HepG2 (cell line): ENCODE measurements around the gene PCP4L1. TPM values are rescaled to one million over a fixed set of nuclear protein-coding genes. Genes with fewer than 3 reads are reported as not detected.

Source experiments
- ATAC-seq: fragments of 200-7000 bp; cut with Tn5 transposase; 3 replicates; pipeline ENCODE4 v1.9.1; 2020; ENCODE audit warnings: mild to moderate bottlenecking, moderate library complexity
- BruUV-seq: library from RNA; stranded (reverse); fragments of 400-500 nt; replicated peaks from 2 replicates; lab custom pipeline; 2021; lab: Mats Ljungman, UMichigan
- CTCF ChIA-PET: fragments of 300-600 bp; formaldehyde crosslinking; extraction: SDS; loops from one replicate; lab custom pipeline; 2021; ENCODE audit warnings: low total read pairs, inconsistent platforms, low intra/inter-chr PET ratio; lab: Yijun Ruan, JAX
- POLR2A ChIA-PET: fragments of 350-600 bp; sonication (Branson Sonifier 250); formaldehyde crosslinking; loops from one replicate; lab custom pipeline; 2020; ENCODE audit warnings: antibody characterized with exemption, inconsistent platforms; lab: Yijun Ruan, JAX
- DNase-seq: peaks from one replicate; pipeline ENCODE4 v3.0.0-alpha.2; 2015; ENCODE audit warnings: low spot score
- FAIRE-seq: peaks from 3 replicates; lab custom pipeline; 2011; peaks lifted over from hg19 to GRCh38; lab: Jason Lieb, UNC
- H2AFZ ChIP-seq: one replicate; pipeline ENCODE4 v1.6.1; 2011; ENCODE audit warnings: low read length, inconsistent platforms
- H3K27ac ChIP-seq: fragments of 300-600 bp; 3 replicates; pipeline ENCODE4 v1.8.0; 2011; ENCODE audit warnings: mixed run types, mild to moderate bottlenecking, mixed read lengths, low read length, inconsistent platforms; ENCODE audit not compliant: insufficient read depth; ENCODE audit errors: extremely low read length
- H3K27me3 ChIP-seq, 2 experiments: fragments of 200-600 bp in 1 of 2; 2 replicates in 1 of 2; 3 replicates in 1 of 2; pipeline versions ENCODE4 v1.6.0 to v1.8.0; 2011; ENCODE audit warnings: low read length in 2 of 2, mild to moderate bottlenecking in 2 of 2, moderate library complexity in 2 of 2, inconsistent platforms in 1 of 2; ENCODE audit not compliant: insufficient read depth in 2 of 2, control insufficient read depth in 1 of 2
- H3K36me3 ChIP-seq, 2 experiments: fragments of 200-600 bp in 1 of 2; replicated peaks in 1 of 2; 2 replicates in 1 of 2; 3 replicates in 1 of 2; pipeline versions ENCODE4 v1.5.1 to v1.8.0; 2011; ENCODE audit warnings: low read length in 2 of 2, inconsistent platforms in 1 of 2; ENCODE audit not compliant: insufficient read depth in 2 of 2, control insufficient read depth in 1 of 2
- H3K4me1 ChIP-seq: 2 replicates; pipeline ENCODE4 v1.5.1; 2012; ENCODE audit warnings: low read length, inconsistent platforms; ENCODE audit not compliant: insufficient read depth
- H3K4me2 ChIP-seq: 2 replicates; pipeline ENCODE4 v1.6.0; 2011; ENCODE audit warnings: low read depth, low read length, inconsistent platforms
- H3K4me3 ChIP-seq, 3 experiments: fragments of 200-600 bp in 1 of 3; sonication (generic), shearing (Covaris generic) in 1 of 3; replicated peaks in 1 of 3; 2 replicates each; pipeline ENCODE4 v1.5.1; 2011 to 2016; ENCODE audit warnings: low read length in 3 of 3, inconsistent platforms in 2 of 3, low read depth in 2 of 3, mild to moderate bottlenecking in 2 of 3, control low read depth in 1 of 3, mixed read lengths in 1 of 3; ENCODE audit not compliant: insufficient read depth in 1 of 3
- H3K79me2 ChIP-seq: one replicate; pipeline ENCODE4 v1.6.1; 2011; ENCODE audit warnings: low read length, inconsistent platforms; ENCODE audit not compliant: insufficient read depth
- H3K9ac ChIP-seq: 2 replicates; pipeline ENCODE4 v1.6.0; 2011; ENCODE audit warnings: mild to moderate bottlenecking, low read depth, low read length, inconsistent platforms; ENCODE audit not compliant: insufficient read depth
- H3K9me3 ChIP-seq: 2 replicates; pipeline ENCODE4 v1.5.1; 2012; ENCODE audit warnings: mild to moderate bottlenecking, low read length
- H4K20me1 ChIP-seq: 2 replicates; pipeline ENCODE4 v1.6.0; 2011; ENCODE audit warnings: inconsistent platforms, mild to moderate bottlenecking, low read length, moderate library complexity; ENCODE audit not compliant: insufficient read depth
- ATF7-NPFF ChIP-seq: sonication (generic); formaldehyde crosslinking; IDR thresholded peaks from 2 replicates; pipeline ENCODE4 v1.8.1; 2023; ENCODE audit warnings: mild to moderate bottlenecking, low read depth, missing genetic modification reagents, moderate library complexity
- MED1 ChIP-seq: sonication (generic); formaldehyde crosslinking; IDR thresholded peaks from 2 replicates; pipeline ENCODE4 v1.4.0; 2020; ENCODE audit warnings: missing genetic modification reagents
- MIER3 ChIP-seq: IDR thresholded peaks from 2 replicates; pipeline ENCODE4 v1.6.1; 2016; ENCODE audit warnings: missing compliant biosample characterization, borderline replicate concordance
- NKX3-1 ChIP-seq: sonication (generic); formaldehyde crosslinking; IDR thresholded peaks from 2 replicates; pipeline ENCODE4 v1.5.0; 2020; ENCODE audit warnings: missing genetic modification reagents
- SAFB2 ChIP-seq: sonication (generic); formaldehyde crosslinking; IDR thresholded peaks from 2 replicates; pipeline ENCODE4 v1.5.1; 2020; ENCODE audit warnings: missing genetic modification reagents, low read depth, mild to moderate bottlenecking, borderline replicate concordance
- SALL2 ChIP-seq: sonication (generic); formaldehyde crosslinking; IDR thresholded peaks from 2 replicates; pipeline ENCODE4 v1.8.1; 2023; ENCODE audit warnings: mild to moderate bottlenecking, missing genetic modification reagents, inconsistent platforms
- SMYD3 ChIP-seq: sonication (generic); formaldehyde crosslinking; IDR thresholded peaks from 2 replicates; pipeline ENCODE4 v1.8.1; 2023; ENCODE audit warnings: mild to moderate bottlenecking, missing genetic modification reagents
- SNAPC4 ChIP-seq: sonication (generic); formaldehyde crosslinking; IDR thresholded peaks from 2 replicates; pipeline ENCODE4 v1.4.0; 2020; ENCODE audit warnings: mild to moderate bottlenecking, missing genetic modification reagents
- ZNF414 ChIP-seq: sonication (generic); formaldehyde crosslinking; IDR thresholded peaks from 2 replicates; pipeline ENCODE4 v1.5.0; 2020; ENCODE audit warnings: missing genetic modification reagents
- ZNF841 ChIP-seq: sonication (generic); formaldehyde crosslinking; IDR thresholded peaks from 2 replicates; pipeline ENCODE4 v1.8.1; 2023; ENCODE audit warnings: missing genetic modification reagents, borderline replicate concordance
- WGBS: methylation state at CpG from one replicate; pipeline ENCODE4 v1.1.6; 2017; ENCODE audit warnings: low lambda C conversion rate; 5-methylcytosine and 5-hydroxymethylcytosine counted together
- in situ Hi-C: cut with HindIII; loops from 2 replicates; pipeline ENCODE4 v1.10.0; 2017; ENCODE audit warnings: low pct_unique_long_range_greater_than_20kb; ENCODE audit not compliant: extremely low pct_ligation_motif_present
- intact Hi-C: fragments of 100-400 bp; cut with micrococcal nuclease; formaldehyde crosslinking; loops from one replicate; pipeline ENCODE4 v1.10.0; 2022; ENCODE audit not compliant: unreplicated experiment
- polyA plus RNA-seq, 8 experiments: library from polyadenylated mRNA; depleted of rRNA in 3 of 8; stranded (reverse) in 7 of 8; unstranded in 1 of 8; fragments of >200 nt; fragmentation: Illumina TruSeq in 4 of 8; extraction: Trizol in 4 of 8; gene quantifications; 2 replicates each; pipeline versions ENCODE4 v1.2.1 to v1.2.3, GENCODE V29; 2011 to 2016; ENCODE audit warnings: low read depth in 4 of 8, missing spikeins in 1 of 8, mixed read lengths in 1 of 8; ENCODE audit not compliant: insufficient read depth in 1 of 8
- total RNA-seq, 5 experiments: library from RNA; depleted of rRNA; stranded (reverse); fragments of >200 nt; fragmentation: Illumina TruSeq; extraction: Trizol; gene quantifications; 2 replicates each; pipeline ENCODE4 v1.2.3, GENCODE V29; 2016; ENCODE audit warnings: low read depth in 1 of 5
- TF ChIP-seq, protein P1 (sequence below): IDR thresholded peaks from 2 replicates; pipeline ENCODE4 v1.4.0; 2020; ENCODE audit warnings: mild to moderate bottlenecking, missing genetic modification reagents

PCP4L1 gene
- total and polyA plus RNA-seq, 2 of the 13 experiments (the other 11 are each of a cell fraction or from before 2014, with no cell fraction given): 0.28 TPM; not detected in 1

DNA sequence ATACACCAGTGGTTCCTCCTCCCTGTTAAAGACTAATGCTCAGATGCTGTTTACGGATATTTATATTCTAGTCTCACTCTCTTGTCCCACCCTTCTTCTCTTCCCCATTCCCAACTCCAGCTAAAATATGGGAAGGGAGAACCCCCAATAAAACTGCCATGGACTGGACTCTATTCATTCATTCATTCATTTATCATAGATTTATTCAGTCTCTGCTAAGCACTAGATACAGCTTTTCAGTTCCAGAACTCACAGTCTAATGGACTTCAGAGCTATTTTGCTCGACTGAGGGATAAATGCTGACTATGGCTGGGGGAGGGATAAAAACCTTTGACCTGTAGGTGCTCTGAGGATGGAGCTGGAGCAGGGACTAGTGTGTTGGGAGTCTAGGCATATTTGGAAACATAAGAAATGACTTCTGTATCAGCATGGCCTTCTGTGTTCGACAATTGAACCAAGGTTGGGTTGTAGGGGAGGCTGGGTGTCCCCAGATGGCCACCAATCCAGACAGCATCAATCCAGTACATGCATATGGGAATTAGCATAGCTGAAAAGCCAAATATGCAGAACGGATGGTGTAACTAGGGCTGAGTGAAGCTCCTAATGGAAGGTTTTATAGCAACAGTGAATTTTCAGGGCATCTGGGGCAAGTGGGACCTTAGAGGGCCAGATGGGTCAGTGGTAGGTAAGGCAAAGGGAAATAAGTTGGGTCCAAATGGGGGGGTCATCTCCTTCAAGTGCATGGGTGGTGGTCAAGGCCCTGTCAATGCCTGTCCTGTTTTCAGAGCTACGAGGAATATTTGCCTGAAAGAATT lies 39.3 kb upstream of the PCP4L1 start:
- no peak overlapping the region for H2AFZ ChIP-seq
- H3K79me2 ChIP-seq: peaks cover 23% of the 10 kb centered on the region
- peaks cover 11% of the 10 kb centered on the region for H4K20me1 ChIP-seq
- POLR2A ChIA-PET: interaction anchor here (0.8 to 12.5 kb wide), 10 partner anchors 9 to 193 kb away, joined by 4 to 357 read pairs (median 8); partner anchors contain the start of genes ADAMTS4, DEDD, NDUFS2 and SDHC
- WGBS: 3% methylated on average over 4 of the region's 5 CpGs
- DNase-seq: peak; percentile 45
- peak overlapping the region; percentile 87 for H3K4me2 ChIP-seq
- peak overlapping the region; percentile 40 for H3K9ac ChIP-seq
- CTCF ChIA-PET: no interaction called here
- intact Hi-C loops (no loop called here), in situ Hi-C loops (no loop called here)
- peak overlapping the region in 2 of 3 experiments; percentile 23 to 25; a peak in 5 of 6 replicates for H3K4me3 ChIP-seq
- FAIRE-seq: peak; percentile 68
- peak overlapping the region; percentile 99 for H3K27ac ChIP-seq
- H3K9me3 ChIP-seq: no peaks in the 10 kb centered on the region
- ATAC-seq: peak; percentile 5
- no peaks in the 10 kb centered on the region; a peak in 1 of 5 replicates for H3K27me3 ChIP-seq
- H3K4me1 ChIP-seq: peaks cover 72% of the 10 kb centered on the region
- H3K36me3 ChIP-seq: peaks cover 1 to 17% of the 10 kb centered on the region in 2 experiments; a peak in 3 of 5 replicates
- BruUV-seq: no TSS peak
- TF ChIP-seq SALL2 (CRISPR knock-in tag) (0 out of 2 replicates have a peak, but pooled peaks have one; percentile 41), ZNF414 (0 out of 2 replicates have a peak, but pooled peaks have one; percentile 18), MED1 (CRISPR knock-in tag) (peak; percentile 6; the same call in 1 of the 2 replicates), MIER3 (CRISPR knock-in tag) (no peak), SMYD3 (CRISPR knock-in tag) (0 out of 2 replicates have a peak, but pooled peaks have one; percentile 19), NKX3-1 (no peak), SAFB2 (CRISPR knock-in tag) (no peak), ZNF841 (CRISPR knock-in tag) (peak; percentile 48; the same call in 1 of the 2 replicates), ATF7-NPFF (CRISPR knock-in tag) (0 out of 2 replicates have a peak, but pooled peaks have one; percentile 40), SNAPC4 (CRISPR knock-in tag) (no peak)
- TF ChIP-seq, protein P1, sequence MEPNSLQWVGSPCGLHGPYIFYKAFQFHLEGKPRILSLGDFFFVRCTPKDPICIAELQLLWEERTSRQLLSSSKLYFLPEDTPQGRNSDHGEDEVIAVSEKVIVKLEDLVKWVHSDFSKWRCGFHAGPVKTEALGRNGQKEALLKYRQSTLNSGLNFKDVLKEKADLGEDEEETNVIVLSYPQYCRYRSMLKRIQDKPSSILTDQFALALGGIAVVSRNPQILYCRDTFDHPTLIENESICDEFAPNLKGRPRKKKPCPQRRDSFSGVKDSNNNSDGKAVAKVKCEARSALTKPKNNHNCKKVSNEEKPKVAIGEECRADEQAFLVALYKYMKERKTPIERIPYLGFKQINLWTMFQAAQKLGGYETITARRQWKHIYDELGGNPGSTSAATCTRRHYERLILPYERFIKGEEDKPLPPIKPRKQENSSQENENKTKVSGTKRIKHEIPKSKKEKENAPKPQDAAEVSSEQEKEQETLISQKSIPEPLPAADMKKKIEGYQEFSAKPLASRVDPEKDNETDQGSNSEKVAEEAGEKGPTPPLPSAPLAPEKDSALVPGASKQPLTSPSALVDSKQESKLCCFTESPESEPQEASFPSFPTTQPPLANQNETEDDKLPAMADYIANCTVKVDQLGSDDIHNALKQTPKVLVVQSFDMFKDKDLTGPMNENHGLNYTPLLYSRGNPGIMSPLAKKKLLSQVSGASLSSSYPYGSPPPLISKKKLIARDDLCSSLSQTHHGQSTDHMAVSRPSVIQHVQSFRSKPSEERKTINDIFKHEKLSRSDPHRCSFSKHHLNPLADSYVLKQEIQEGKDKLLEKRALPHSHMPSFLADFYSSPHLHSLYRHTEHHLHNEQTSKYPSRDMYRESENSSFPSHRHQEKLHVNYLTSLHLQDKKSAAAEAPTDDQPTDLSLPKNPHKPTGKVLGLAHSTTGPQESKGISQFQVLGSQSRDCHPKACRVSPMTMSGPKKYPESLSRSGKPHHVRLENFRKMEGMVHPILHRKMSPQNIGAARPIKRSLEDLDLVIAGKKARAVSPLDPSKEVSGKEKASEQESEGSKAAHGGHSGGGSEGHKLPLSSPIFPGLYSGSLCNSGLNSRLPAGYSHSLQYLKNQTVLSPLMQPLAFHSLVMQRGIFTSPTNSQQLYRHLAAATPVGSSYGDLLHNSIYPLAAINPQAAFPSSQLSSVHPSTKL (CRISPR knock-in tag): 0 out of 2 replicates have a peak, but pooled peaks have one; percentile 1
